Activated CD4-positive, alpha-beta T cell treated with anti-CD3 and anti-CD28 coated beads, Interleukin-2, amount 10 ng/mL, durations not matched to agents 7 days and 5 days (primary cell): ENCODE data around the gene MISP. TPM values are rescaled to one million over a fixed set of nuclear protein-coding genes. Genes with fewer than 3 reads are reported as not detected.

ENCODE experiments used
- CTCF ChIA-PET: fragments of 350-600 bp; sonication (Branson Sonifier 250); formaldehyde crosslinking; loops from one replicate; lab custom pipeline; 2021; ENCODE audit warnings: antibody characterized with exemption; lab: Charles Lee
- POLR2A ChIA-PET: fragments of 350-600 bp; sonication (Branson Sonifier 250); formaldehyde crosslinking; loops from one replicate; lab custom pipeline; 2021; ENCODE audit warnings: antibody characterized with exemption; lab: Charles Lee
- DNase-seq: peaks from one replicate; pipeline ENCODE4 v3.0.0-alpha.2; 2020
- H3K27ac Mint-ChIP-seq: one replicate; pipeline ENCODE4 v1.8.0; 2021; ENCODE audit warnings: mild to moderate bottlenecking, moderate library complexity, mixed read lengths
- H3K27me3 Mint-ChIP-seq: one replicate; pipeline ENCODE4 v1.8.0; 2021; ENCODE audit warnings: mixed read lengths
- H3K36me3 Mint-ChIP-seq: one replicate; pipeline ENCODE4 v1.8.0; 2021; ENCODE audit warnings: low read depth, mixed read lengths
- H3K4me1 Mint-ChIP-seq: one replicate; pipeline ENCODE4 v1.8.0; 2021; ENCODE audit warnings: mixed read lengths
- H3K4me3 Mint-ChIP-seq: one replicate; pipeline ENCODE4 v1.8.0; 2021; ENCODE audit warnings: mild to moderate bottlenecking, moderate library complexity, mixed read lengths
- H3K9me3 Mint-ChIP-seq: one replicate; pipeline ENCODE4 v1.8.0; 2021; ENCODE audit warnings: mixed read lengths
- total RNA-seq, 2 experiments: library from RNA; stranded (reverse); gene quantifications; one replicate each; pipeline ENCODE4 v1.2.3, GENCODE V29; 2021

The MISP gene
- total RNA-seq, 2 experiments from 2014 or later, result not detected

DNA sequence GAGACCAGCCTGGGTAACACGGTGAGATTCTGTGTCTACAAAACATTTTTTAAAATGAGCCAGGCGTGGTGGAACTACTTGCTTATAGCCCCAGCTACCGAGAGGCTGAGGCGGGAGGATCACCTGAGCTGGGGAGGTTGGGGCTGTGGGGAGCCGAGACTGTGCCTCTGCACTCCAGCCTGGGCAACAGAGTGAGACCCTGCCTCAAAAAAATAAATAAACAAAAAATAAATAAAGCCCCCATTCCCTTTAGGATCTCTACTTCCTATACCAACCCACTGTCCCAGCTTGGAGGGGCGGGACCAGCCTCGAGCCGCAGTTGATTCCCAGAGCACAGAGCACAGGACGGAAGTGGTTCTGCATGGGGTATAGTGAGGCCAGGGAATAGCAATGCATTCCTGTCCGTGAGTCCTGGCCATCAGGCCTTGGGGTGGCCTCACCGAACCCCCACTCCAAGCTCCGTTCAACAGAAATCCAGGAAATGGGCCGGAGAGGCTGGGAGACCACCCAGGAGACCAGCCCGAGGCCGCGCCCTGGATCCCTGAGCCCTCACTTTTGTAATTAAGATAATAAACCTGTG, 41.5 kb downstream of the MISP start:
- Mint-ChIP-seq H3K36me3 (no peaks in the 10 kb centered on the region), H3K4me3 (no peak overlapping the region), H3K9me3 (no peaks in the 10 kb centered on the region), H3K27me3 (peaks cover 4% of the 10 kb centered on the region), H3K27ac (no peak overlapping the region), H3K4me1 (peaks cover 13% of the 10 kb centered on the region)
- POLR2A ChIA-PET, result no interaction called here
- DNase-seq, result no peak
- CTCF ChIA-PET, result no interaction called here

DNA sequence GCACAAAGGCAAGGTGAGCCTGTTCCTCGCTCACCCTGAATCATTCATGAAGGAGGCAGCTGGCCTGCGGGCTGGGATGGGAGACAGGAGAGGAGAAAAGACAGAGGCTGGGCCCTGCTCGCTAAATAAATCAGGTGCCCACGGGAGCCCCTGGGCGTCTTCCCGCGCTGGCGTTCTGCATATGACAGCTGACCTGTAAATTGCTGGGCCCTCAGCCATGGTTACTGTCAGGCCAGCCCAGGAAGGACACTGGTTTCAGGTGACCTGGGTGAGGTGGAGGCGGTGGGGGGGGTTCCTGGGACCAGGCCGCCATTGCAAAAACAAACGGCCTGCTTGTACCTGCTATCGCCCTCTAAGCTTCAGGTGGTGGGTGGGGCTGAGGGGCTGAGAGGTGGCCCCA, 42.9 kb downstream of the MISP start:
- Mint-ChIP-seq H3K9me3 (no peaks in the 10 kb centered on the region), H3K27ac (no peak overlapping the region), H3K27me3 (peaks cover 4% of the 10 kb centered on the region), H3K4me3 (no peak overlapping the region), H3K36me3 (peaks cover 3% of the 10 kb centered on the region), H3K4me1 (peaks cover 12% of the 10 kb centered on the region)
- no peak for DNase-seq
- CTCF ChIA-PET, result interaction anchor here (0.7 kb wide), 1 partner anchor 23 kb away, joined by 3 read pairs; no protein-coding TSS in a partner anchor
- POLR2A ChIA-PET, result no interaction called here

DNA sequence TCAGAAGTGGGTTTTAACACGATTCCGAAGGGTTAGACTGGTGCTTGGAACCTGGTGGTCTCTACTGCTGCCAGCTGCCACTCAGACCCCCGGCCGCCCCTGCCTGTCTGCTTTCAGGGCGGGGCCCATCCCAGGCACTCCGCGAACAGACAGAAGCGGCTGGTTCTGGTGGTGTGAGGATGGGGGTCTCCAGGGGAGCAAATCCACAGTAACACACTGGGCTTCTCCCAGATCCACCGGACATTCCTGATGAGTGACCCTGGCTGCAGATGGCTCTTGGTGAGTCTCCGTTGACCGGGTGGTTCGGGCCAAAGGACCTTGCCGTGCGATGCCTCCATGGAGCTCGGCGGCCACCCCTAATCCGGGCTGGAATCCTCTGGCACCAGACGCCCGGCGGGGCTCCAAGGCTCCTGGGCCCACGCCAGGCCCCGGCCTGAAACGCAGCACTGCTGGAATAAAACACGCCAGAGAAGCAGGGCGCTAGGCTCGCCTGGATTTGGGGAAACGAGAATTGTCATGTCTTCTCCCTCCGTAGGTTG, 44.2 kb downstream of the MISP start:
- Mint-ChIP-seq H3K4me3 (peak overlapping the region; percentile 36), H3K36me3 (peaks cover 15% of the 10 kb centered on the region), H3K4me1 (peaks cover 15% of the 10 kb centered on the region), H3K27ac (no peak overlapping the region), H3K9me3 (no peaks in the 10 kb centered on the region), H3K27me3 (no peaks in the 10 kb centered on the region)
- ChIA-PET POLR2A (no interaction called here), CTCF (interaction anchor here (0.9 to 1.1 kb wide), 2 partner anchors 8 to 471 kb away, joined by 3 to 5 read pairs; no protein-coding TSS in a partner anchor)
- no peak for DNase-seq

DNA sequence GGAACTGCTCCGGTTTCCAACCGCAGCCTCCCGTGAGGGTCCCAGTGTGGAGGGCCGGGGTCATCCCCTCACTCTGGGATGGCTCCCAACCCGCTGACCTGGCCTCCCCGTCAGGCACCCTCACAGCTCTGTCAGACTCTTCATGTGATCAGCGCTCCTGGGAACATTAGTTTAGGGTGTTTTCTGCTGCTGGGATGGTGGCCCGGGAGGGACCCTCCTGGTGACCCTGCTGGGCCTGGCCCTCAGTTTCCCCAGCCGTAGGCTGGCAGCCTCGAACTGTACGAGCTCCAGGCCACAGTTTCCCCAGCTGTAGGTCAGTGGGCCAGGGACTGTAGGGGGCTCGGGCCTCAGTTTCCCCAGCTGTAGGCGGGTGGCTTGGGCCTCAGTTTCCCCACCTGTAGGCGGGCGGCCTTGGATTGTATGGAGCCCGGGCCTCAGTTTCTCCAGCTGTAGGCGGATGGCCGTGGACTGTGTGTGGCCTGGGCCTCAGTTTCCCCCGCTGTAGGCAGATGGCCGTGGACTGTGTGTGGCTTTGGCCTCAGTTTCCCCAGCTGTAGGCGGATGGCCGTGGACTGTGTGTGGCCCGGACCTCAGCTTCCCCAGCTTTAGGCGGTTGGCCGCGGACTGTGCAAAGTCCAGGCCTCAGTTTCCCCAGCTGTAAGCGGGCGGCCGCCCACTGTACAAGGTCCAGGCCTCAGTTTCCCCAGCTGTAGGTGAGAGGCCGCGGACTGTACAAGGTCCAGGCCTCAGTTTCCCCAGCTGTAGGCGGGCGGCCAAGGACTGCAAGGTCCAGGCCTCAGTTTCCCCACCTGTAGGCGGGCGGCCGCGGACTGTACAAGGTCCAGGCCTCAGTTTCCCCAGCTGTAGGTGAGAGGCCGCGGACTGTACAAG, 45.0 kb downstream of the MISP start:
- POLR2A ChIA-PET, result no interaction called here
- H3K27ac Mint-ChIP-seq, result no peak overlapping the region
- H3K36me3 Mint-ChIP-seq, result peaks cover 21% of the 10 kb centered on the region
- peaks cover 21% of the 10 kb centered on the region for H3K4me1 Mint-ChIP-seq
- DNase-seq, result no peak
- no peaks in the 10 kb centered on the region for H3K9me3 Mint-ChIP-seq
- CTCF ChIA-PET, result interaction anchor here (0.9 to 1.1 kb wide), 2 partner anchors 9 to 470 kb away, joined by 3 to 5 read pairs; no protein-coding TSS in a partner anchor
- no peaks in the 10 kb centered on the region for H3K27me3 Mint-ChIP-seq
- peak overlapping the region; percentile 95 for H3K4me3 Mint-ChIP-seq

DNA sequence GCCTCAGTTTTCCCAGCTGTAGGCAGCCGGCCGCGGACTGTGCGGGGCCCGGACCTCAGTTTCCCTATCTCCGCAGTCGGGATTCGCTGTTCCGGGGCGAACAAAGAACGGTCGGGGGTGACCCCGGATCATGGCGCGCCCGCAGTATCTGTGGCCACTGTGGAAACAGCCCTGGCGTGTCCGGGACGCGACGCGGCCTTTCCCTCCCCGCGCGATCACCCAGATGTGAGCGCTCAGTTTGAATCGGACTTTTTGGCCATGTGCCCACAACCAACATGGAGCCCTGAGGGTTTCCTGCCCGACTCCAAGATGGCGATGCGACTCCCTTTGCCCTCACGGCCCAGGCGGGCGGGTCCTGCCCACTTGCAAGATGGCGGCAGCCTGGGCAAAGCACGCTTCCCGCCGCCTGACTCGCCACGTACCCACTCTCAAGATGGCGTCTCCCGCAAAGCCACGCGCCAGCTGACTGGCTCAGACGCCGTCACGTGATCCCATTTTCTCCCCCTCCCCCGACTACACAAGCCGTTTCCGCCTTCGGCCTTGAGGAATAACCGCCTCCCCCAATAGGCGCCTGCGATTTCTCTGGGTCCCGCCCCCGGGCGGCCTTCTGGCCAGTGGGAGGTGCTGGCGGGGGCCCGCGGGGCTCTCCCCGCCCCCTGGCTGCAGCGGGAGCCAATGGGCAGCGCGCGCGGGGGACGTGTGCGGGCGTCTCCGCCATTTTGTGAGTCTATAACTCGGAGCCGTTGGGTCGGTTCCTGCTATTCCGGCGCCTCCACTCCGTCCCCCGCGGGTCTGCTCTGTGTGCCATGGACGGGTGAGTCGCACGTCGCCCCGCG, 46.0 kb downstream of the MISP start, which contains the start of gene PTBP1:
PTBP1 (plus strand) TSS at position 761 of the 836 bp plus-strand sequence; CDS start at position 807, 46 bp downstream.
- H3K27me3 Mint-ChIP-seq, result no peaks in the 10 kb centered on the region
- H3K27ac Mint-ChIP-seq, result peak within 1 kb of the TSS; percentile 93
- H3K4me3 Mint-ChIP-seq, result peak within 1 kb of the TSS; percentile 95
- DNase-seq, result peak; percentile 100
- ChIA-PET CTCF (no interaction called here), POLR2A (no interaction called here)
- H3K9me3 Mint-ChIP-seq, result no peaks in the 10 kb centered on the region
- peaks cover 25% of the 10 kb centered on the region for H3K36me3 Mint-ChIP-seq
- H3K4me1 Mint-ChIP-seq, result peaks cover 31% of the 10 kb centered on the region

DNA sequence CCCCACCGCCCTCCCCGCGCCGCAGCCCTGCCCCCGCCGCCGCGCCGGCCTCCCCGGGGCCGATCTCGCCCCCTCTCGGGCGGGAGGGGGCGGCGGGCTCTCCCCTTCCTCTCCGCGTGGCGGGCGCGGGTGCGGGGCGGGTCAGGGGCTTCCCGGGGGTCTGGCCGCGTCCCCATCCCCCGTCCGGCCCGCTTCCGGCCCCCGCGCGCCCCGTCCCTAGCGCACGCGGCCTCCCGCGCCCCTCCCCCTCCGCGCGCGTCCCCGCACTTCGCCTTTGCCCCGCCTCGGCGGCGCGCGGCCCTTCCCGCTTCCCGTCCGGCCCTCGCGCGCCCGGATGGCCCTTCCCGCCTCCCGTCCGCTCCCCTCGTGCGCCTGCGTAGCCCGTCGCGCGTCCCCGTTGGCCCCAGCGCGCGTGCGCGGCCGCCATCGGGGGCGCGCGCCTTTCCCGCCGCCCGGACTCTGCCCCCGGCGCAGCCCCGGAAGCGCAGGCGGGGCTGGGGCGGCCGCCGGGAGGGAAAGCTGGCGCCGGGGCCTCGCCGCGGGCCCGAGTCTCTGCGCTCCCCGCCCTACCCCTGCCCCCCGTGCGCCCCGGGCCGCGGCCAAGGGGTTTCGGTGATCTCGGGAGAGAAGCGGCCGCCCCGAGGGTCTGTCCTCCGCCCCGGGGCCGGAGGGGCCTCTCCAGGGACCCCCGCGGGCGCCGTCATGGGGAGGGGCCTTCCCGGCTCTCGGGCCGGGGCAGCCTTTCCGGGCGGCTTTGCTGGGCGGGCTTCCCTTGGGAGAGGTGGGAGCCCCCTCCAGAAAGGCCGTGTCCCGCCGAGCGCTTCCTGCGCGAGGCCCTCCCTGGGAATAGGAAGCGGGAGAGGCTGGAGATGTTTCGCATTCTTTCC, 46.9 kb downstream of the MISP start:
- ChIA-PET CTCF (interaction anchor here (0.6 to 1.1 kb wide), 3 partner anchors 156 to 447 kb away, joined by 3 read pairs; no protein-coding TSS in a partner anchor), POLR2A (no interaction called here)
- peak; percentile 89 for DNase-seq
- H3K27me3 Mint-ChIP-seq, result no peaks in the 10 kb centered on the region
- no peaks in the 10 kb centered on the region for H3K9me3 Mint-ChIP-seq
- H3K4me3 Mint-ChIP-seq, result peak overlapping the region; percentile 90
- H3K4me1 Mint-ChIP-seq, result peaks cover 37% of the 10 kb centered on the region
- peak overlapping the region; percentile 87 for H3K27ac Mint-ChIP-seq
- H3K36me3 Mint-ChIP-seq, result peaks cover 30% of the 10 kb centered on the region

DNA sequence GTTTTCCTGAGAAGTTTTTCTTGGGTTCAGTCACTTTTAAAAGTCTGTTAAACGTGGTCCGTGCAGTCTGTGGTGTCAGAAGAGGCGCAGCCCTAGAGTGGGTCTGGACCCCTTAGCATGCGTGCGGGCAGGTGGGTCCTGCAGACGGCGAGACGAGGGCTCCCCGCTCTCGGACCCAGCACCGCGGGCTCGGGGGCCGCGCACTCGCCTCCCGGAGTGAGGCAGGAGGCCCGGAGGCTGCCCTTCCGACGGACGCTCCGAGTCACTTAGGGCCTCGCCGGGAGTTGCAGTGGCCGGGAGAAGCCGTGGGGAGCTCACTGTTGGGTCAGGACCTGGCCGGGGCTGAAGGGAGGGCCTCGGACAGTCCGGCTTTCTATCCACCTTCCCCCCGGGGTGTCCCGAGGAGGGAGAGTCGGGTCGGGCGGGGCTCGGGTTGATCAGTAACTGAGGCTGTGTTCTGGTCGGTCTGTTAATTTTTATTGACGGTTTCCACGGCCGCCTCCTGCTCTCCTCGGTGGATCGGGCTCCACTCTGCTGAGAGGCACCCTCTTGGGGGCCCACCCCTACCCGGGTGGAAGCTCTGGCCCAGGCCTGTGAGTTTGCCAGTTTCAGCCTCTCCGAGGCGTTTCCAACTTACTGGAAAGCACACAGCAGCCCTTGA, 47.6 kb downstream of the MISP start:
- CTCF ChIA-PET, result interaction anchor here (0.6 to 2.1 kb wide), 6 partner anchors 10 to 446 kb away, joined by 3 to 6 read pairs (median 3); no protein-coding TSS in a partner anchor
- peak overlapping the region; percentile 84 for H3K27ac Mint-ChIP-seq

DNA sequence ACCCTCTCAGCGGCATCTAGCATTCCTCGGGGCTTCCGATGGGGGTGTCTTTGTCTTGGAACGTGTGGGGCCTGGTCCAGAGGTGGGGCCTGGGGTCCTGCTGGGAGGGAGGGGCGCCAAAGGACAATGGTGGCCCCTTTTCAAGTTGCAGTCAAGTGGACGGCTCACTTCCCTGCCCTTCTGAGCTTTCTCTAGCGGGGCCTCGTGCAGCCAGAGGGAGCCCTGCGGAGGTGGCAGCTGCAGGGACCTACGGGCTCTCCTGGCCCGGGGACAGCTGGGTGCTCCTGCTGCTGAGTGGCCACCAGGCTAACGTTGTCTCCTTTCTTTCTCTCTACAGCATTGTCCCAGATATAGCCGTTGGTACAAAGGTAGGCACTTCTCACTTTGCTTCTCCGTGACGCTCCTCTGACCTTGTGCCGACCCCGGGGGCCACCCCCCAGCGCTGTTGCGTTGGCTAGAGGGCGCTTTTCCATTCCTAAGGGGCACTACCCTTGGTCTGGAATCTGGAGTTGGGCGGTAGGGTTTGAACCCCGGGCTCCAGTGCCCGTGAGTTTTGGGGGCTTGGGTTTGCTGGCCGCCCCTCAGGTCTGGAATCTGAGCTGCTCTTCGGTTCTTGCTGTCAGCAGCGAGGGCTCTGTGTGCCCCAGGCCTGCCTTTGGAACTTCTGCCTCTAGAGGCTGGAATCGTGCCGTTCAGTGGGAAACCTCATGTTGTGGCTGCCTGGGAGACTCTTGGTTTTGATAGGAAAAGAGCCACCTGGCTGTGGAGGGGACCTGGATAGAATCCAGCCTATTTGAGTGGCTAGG, 48.4 kb downstream of the MISP start:
- peaks cover 40% of the 10 kb centered on the region for H3K4me1 Mint-ChIP-seq
- no peaks in the 10 kb centered on the region for H3K9me3 Mint-ChIP-seq
- peaks cover 42% of the 10 kb centered on the region for H3K36me3 Mint-ChIP-seq
- POLR2A ChIA-PET, result no interaction called here
- DNase-seq, result peak; percentile 23
- peak overlapping the region; percentile 90 for H3K4me3 Mint-ChIP-seq
- peak overlapping the region; percentile 80 for H3K27ac Mint-ChIP-seq
- CTCF ChIA-PET, result interaction anchor here (0.6 to 2.1 kb wide), 3 partner anchors 9 to 43 kb away, joined by 3 to 6 read pairs (median 3); no protein-coding TSS in a partner anchor
- H3K27me3 Mint-ChIP-seq, result no peaks in the 10 kb centered on the region

More for the DNA sequence above, 47.6 kb downstream of the MISP start:
- DNase-seq, result no peak
- Mint-ChIP-seq H3K36me3 (peaks cover 36% of the 10 kb centered on the region), H3K4me1 (peaks cover 39% of the 10 kb centered on the region), H3K9me3 (no peaks in the 10 kb centered on the region), H3K27me3 (no peaks in the 10 kb centered on the region), H3K4me3 (peak overlapping the region; percentile 90)
- POLR2A ChIA-PET, result no interaction called here

DNA sequence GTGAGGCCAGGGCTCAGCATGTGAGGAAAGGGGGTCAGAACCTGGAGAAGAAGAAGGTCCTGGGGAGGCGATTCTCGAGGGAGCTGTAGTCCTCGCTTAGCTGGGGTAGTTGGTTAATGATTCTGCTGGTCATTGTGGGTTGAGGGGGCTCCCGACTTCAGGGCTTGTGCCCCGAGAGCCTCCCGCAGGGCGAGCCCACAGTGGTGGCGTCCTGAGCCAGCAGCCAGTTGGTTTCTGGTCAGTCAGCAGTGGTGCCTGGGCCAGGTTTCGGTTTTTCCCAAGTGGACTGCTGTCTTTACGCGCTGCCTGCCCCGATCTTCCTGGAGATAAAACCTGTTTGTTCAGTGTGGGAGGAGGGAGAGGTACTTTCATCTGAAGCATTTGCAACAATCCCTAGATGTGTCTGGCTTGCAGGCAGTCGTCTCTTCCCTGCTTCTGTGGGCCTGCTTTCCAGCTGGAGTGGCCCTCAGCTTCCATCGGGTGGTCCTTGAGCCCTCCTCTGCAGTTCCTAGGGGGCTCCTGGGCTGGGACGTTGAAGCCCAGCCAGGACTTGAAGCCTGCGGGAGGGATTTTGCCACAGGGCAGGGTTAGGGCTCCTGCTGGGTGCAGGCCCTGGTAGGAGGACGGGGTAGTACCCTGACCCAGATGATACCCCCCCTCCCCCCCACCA, 49.6 kb downstream of the MISP start:
- H3K9me3 Mint-ChIP-seq, result no peaks in the 10 kb centered on the region
- DNase-seq, result no peak
- ChIA-PET POLR2A (interaction anchor here (0.7 kb wide), 1 partner anchor 93 kb away, joined by 3 read pairs; no protein-coding TSS in a partner anchor), CTCF (interaction anchor here (2.1 kb wide), 1 partner anchor 8 kb away, joined by 6 read pairs; no protein-coding TSS in a partner anchor)
- H3K4me1 Mint-ChIP-seq, result peaks cover 40% of the 10 kb centered on the region
- H3K4me3 Mint-ChIP-seq, result peak overlapping the region; percentile 90
- H3K36me3 Mint-ChIP-seq, result peaks cover 44% of the 10 kb centered on the region
- H3K27ac Mint-ChIP-seq, result peak overlapping the region; percentile 80
- H3K27me3 Mint-ChIP-seq, result no peaks in the 10 kb centered on the region
